HG03039 (cell line): ENCODE measurements around the gene SERTAD1.
"Not testable (repeated sequence)": the region's sequence is repeated elsewhere in the genome, so short reads cannot be mapped to it uniquely, and the experiment has no call there.

Source experiments
- ATAC-seq: cut with Tn5 transposase; IDR thresholded peaks from one replicate; pipeline ENCODE4 v1.9.1; 2021; ENCODE audit warnings: mild to moderate bottlenecking, moderate library complexity; ENCODE audit not compliant: unreplicated experiment

The SERTAD1 gene, protein sequence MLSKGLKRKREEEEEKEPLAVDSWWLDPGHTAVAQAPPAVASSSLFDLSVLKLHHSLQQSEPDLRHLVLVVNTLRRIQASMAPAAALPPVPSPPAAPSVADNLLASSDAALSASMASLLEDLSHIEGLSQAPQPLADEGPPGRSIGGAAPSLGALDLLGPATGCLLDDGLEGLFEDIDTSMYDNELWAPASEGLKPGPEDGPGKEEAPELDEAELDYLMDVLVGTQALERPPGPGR

DNA sequence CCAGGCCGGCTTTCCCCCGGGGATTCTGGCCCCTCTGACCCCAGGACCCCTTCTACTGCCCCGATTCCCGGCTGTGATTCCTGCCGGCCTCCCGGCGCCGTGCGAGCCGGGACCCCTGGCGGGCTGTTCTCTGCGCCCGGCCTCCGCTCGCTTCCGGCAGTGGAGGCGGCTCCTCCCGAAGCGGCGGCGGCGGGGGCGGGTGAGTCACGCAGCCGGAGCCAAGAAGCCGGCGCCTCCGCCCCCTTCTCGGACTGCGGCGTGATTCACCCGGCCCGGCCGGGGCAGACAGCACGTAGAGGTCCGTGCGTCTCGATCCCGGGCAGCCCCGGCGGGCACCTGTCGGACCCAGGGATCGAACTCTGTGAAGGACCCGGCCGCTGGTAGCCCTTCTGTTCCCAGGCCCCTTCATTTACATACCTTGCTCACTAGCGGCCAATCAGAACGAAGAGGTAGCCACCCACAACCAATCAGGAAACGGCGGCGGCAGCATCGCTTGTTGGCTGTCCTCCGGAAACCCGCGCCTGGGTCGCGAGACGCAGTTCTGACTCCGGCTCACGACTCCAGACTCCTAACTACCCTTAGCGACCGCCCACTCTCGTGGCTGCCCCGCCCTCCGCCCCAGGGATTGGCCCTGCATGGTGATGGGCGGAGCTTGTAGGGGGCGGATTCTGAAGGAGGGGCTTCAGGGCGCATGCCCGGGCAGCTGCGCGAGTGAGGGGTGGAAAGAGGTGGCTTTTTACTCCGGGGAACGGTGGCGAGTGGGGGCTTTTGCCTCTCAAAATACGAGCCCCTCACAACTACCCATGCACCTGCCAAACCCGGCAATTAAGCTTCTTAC lies at the start of gene SERTAD1:
Gene SERTAD1, minus strand, starts transcription at position 543 of the 838 bp plus-strand sequence. CDS start 2,446 bp downstream, outside the sequence.
- ATAC-seq: peak; percentile 85

DNA sequence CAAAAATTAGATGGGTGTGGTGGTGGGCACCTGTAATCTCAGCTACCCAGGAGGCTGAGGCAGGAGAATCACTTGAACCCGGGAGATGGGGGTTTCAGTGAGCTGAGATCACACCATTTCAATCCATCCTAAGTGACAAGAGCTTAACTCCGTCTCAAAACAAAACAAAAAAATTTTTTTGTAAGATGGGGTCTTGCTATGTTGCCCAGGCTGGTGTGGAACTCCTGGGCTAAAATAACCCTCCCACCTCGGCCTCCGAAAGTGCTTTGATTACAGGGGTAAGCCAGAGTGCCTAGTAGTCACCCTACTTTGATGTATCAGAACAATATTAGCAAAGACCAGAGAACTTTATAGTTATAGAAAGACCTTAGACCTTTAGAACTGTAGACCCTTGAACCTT lies 48.9 kb upstream of the SERTAD1 start:
- ATAC-seq: no peak

DNA sequence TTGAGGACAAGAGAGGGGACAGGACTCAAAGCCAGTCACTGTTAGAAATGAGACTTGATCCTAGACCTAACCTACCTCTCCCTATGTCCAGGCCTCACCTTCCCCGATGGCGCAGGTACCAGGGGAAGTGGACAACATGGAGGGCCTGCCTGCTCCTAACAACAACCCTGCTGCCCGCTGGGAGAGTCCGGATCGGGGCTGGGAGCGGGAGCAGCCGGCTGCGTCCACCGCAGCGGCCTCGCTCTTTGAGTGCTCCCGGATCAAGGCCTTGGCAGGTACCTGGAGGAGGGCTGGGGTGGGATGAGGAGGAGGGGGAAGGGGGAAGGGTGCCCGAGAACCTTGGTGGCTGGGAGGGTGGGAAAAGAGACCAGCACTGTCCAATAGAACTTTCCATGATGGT lies 46.7 kb upstream of the SERTAD1 start:
- ATAC-seq: no peak

DNA sequence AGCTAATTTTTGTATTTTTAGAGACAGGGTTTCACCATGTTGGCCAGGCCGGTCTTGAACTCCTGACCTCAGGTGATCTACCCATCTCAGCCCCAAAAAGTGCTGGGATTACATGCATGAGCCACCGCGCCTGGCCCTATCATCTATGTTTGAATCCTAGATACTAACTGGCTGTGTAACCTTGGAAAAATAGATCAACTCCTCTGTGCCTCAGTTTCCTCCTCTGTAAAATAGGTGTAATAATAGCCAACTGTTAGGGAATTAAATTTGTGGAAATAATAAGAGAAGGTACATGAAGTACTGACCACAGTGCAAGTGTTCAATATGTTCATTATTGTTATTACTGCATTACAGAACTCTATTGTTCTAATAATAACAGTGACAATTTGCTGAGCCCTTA lies 45.3 kb upstream of the SERTAD1 start:
- no peak for ATAC-seq

DNA sequence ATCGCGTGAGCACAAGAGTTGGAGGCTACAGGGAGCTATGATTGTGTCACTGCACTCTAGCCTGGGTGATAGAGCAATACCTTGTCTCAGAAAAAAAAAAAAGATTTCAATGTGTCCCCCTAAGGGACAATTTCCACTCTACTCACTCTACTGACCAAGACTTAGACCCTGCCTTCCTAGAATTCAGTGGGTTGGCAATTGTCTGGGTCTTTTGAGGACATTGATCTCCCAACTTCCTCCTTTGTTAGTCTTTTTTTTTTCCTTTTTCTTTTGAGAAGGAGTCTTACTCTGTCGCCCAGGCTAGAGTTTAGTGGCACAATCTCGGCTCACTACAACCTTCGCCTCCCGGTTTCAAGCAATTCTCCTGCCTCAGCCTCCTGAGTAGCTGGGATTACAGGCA lies 43.2 kb upstream of the SERTAD1 start:
- ATAC-seq: no peak

DNA sequence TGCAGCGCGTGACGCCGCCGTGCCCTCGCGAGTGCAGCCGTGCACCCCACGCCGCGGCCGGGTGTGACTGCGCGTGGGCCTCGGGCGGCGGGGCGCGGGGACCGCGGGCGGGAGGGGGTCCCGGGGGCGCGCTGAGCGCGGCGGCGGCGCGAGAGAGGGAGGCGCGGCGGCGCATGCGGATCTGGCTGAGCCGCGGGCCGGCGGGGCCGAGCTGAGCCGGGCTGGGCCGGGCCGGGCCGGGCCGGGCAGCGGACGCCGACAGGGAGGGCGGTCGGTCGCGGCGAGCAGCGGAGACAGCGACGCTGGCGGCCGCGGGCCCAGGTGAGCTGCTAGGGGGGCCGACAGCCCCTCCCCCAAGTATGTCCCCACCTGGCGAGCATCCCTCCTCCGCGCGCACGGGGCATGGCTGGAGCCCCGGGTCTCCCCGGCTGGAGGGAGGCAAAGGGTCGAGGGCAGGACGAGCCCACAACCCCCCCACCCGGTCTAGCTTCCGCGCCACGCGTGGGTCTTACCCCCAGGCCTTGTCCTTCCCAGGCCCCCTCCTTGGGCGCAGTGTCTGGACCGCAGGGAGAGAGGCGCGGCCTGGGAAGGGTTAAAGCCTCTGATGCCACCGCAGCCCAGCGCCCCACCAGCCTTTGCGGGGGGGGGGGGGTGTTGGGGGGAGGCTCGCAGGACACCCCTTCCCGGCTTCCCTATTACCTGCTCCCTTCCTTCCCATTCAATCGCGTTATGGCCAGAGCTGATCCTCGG lies 41.4 kb upstream of the SERTAD1 start, which contains the start of gene SPTBN4:
Gene SPTBN4, plus strand, starts transcription at position 17 of the 750 bp plus-strand sequence. CDS start 5,621 bp downstream, outside the sequence.
- ATAC-seq: no peak

DNA sequence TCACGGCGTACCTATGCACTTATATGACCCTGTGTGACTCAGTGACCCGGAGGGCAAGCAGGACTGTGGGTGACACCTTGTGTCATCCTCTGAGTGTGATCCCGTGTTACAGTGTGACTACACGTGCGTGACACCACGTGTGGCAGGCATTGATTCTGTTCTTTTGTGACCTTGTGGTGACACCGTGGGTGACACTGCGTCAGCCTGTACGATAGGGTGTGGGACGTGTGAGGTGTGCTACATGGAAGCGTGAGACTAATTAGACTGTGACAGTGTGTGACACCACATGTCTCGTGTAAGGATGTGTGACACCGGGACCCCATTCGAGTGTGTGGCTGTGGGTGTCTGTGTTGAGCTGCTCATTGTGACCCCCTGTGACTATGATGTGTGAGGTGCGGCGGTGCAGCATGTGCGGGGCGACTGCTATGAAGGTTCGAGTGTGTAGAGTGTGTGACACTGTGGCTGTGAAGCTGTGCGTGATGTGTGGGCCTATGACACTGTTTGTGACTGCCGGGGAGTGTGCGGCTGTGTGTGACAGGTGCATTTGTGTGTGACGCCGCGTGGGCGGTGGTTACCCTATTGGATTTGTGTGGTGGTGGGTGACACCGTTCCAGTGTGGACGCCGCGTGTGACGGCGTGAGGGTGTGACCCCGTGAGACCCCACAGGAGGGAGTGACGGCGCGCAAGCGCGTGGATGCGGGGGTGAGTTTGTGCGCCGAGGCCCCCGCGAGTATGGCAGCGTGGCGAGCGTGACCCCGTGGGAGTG lies 40.6 kb upstream of the SERTAD1 start:
- ATAC-seq: no peak

DNA sequence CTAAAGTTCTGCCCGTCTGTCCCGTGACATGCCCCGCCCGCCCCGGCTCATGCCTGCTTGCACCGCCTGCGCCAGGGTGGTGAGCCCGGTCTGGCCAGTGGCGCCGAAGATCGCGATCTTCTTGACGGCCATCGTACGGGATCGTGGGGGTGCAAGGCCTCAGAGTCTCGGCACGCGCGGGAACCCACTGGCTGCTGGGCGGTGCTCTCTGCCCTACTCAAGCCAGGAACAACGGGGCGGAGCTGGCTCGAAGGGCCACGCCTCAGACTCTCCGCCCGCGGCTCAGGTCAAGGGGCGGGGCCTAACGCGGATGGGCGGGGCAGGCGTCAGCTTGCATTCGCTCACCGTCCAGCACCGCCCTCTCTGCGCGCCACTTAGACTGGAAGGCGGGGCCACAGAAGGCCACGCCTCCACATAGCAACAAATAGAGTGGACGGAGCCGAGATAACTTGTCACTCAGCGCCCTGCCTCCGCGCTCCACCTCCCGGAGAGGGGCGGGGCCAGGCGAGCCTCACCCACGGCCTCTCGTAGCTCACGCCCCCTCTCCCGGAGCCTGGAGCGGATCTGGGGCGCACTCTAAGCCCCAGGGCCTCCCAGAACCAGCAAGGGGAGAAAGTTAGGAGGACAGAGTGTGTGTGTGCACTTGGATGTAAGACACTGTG lies 39.9 kb upstream of the SERTAD1 start, which contains the start of gene BLVRB:
Gene BLVRB, minus strand, starts transcription at position 189 of the 662 bp plus-strand sequence. Its CDS starts 57 bp downstream, at position 132.
- peak; percentile 77 for ATAC-seq

DNA sequence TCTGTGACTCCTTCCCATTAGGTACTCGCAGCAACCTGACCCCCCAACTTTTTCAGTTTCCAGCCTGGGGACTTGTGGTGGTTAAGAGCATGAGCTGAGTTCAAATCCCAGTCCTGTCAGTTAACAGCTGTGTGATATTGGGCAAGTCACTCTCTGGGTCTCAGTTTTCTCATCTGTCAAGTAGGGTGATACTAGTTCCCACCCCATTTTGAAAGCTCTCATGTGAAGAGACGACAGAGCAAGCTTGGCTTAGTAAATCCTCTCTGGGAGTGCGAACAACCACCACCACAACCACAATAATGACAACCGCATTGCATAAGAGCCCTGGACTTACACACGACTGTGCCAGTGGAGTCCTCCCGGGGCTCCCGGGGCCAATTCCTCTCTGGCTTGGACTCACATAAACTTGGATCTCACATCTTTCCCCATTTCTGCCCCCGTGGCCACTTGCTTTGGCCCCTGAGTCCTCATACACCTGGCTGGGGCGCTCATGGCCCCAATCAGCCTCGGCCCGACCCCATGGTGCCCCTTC lies 39.3 kb upstream of the SERTAD1 start:
- ATAC-seq: no peak

DNA sequence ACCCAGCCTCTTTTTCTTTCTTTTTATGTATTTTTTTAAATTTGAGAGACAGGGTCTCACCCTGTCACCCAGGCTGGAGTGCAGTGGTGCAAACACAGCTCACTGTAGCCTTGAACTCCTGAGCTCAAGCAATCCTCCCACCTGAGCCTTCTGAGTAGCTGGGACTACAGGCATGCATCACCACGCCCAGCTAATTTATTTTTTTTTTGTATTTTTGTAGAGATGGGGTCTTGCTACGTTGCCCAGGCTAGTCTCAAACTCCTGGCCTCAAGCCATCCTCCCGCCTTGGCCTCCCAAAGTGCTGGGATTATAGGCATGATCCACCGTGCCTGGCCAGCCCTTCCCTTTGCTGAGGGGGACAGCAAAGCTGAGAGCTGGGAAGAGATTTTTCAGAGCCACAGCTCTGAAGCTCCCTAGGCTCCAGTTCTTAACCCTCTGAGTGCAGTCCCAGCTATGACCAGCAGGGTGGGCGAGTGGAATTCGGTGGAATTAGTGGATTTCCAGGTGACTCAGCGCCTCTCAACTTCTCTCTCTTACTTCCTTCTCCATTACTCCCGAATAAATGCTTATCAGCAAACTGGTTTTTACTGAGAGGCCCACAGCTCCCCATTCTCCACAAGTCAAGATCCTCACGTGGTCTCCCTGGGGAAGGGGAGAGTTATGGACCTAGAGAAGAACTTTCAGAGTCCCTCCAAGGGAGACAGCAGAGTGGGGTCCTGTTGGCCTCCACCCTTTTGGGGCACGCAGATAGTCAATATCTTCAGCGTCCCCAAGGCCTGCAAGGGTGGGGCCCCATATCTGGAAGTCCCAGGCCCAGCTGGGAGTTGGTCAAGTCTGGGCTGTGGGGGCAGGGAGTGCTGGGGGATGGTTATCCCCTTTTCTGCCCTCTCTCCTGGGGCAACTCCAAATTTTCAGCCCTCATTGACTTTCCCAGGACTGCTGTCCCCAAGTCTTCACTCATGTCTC lies 38.5 kb upstream of the SERTAD1 start:
- no peak for ATAC-seq

DNA sequence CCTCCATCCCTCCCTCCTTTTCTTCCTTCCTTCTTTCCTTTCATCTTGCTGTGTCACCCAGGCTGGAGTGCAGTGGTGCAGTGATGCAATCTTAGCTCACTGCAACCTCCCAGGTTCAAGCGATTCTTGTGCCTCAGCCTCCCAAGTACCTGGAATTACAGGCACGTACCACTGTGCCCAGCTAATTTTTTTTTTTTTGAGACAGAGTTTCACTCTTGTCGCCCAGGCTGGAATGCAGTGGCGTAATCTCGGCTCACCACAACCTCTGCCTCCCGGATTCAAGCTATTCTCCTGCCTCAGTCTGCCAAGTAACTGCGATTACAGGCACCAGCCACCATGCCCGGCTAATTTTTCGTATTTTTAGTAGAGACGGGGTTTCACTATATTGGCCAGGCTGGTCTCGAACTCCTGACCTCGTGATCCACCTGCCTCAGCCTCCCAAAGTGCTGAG lies 37.8 kb upstream of the SERTAD1 start:
- not testable (repeated sequence) for ATAC-seq

DNA sequence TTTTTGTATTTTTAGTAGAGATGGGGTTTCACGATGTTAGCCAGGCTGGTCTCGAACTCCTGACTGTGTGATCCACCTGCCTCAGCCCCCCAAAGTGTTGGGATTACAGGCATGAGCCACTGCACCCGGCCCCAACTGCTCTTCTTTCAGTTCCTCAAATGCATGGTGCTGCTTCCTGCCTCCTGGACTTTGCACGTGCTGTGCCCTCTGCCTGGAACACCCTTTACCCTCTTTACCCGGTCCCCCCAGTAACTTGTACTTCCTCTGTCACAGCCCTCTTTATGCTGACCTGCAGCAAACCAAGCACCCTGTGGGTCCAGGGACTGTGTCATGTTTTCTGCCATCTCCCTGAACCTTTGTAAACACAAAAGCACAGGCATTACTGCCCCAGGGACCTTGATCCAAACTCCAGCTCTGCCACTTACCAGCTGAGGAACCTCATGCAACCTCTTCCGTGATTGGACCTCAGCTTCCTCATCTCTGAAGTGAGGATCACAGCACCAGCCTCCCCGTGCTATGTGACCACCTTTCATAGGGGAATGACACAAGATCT lies 36.0 kb upstream of the SERTAD1 start:
- no peak for ATAC-seq

DNA sequence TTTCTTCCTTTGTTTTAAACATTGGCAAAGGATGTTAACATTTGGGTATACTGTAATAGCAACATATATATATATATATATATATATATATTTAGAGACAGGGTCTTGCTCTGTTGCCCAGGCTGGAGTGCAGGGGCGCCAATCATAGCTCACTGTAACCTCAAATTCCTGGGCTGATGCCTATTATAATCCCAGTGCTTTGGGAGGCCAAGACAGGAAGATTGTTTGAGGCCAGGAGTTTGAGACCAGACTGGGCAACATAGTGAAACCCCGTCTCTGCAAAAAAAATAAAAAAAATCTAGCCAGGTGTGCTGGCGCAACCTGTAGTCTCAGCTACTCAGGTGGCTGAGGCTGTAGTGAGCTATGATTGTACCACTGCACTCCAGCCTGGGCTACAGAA lies 34.4 kb upstream of the SERTAD1 start:
- no peak for ATAC-seq

DNA sequence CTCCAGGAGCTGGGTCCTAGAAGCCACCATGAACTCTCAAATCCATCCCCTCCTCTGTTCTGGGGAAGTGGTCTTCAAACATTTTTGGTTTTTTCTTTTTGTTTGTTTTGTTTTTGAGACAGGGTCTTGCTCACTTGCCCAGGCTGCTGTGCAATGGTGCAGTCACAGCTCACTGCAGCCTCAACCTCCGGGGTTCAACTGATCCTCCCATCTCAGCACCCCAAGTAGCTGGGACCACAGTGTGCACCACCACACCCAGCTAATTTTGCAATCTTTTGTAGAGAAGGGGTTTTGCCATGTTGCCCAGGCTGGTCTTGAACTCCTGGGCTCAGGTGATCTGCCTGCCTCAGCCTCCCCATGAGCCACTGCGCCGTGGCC lies 32.8 kb upstream of the SERTAD1 start:
- no peak for ATAC-seq

DNA sequence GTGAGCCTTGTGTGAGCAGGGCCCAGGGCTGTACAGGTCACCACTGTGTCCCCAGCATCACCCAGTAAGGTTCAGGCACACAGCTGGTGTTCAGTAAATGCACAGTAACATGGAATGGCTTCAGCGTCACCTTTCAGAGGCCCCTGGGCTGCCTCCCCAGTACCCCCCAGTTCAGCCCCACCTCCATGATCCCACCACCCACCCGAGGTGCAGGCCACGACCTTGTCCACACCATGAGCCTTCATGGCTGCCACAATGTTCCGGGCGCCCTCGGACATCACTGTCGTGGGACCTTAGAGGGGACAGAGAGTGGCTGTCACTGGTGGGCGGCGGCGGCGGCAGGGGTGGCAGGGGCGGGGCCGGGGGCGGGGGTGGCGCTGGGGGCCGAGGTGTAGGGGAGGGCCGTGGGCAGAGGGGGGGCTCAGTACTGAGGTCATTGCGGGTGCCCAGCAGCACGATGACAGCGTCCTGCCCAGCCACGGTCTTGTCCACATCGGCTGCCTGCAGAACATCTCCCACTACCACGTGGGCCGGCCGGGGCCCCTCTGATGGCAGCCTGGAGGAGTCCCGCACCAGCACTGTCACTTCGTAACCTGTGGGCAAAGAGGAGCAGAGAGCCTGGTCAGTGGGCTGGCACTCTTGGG lies 32.3 kb upstream of the SERTAD1 start:
- ATAC-seq: no peak

DNA sequence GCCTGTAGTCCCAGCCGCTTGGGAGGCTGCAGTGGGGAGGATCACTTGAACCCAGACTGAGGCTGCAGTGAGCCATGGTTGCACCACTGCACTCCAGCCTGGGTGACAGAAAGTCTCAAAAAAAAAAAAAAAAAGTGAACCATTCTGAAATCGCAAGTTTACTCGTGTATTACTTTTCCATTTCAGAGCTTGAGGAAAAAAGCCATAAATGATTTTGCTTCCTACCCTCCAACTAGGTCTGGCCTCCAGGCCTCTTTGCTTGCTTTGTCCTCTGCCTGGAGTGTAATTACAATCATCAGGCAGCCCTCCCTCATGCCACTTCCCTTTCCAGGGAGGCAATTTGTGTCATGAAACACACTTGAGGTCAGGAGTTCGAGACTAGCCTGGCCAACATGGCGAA lies 31.3 kb upstream of the SERTAD1 start:
- ATAC-seq: no peak

DNA sequence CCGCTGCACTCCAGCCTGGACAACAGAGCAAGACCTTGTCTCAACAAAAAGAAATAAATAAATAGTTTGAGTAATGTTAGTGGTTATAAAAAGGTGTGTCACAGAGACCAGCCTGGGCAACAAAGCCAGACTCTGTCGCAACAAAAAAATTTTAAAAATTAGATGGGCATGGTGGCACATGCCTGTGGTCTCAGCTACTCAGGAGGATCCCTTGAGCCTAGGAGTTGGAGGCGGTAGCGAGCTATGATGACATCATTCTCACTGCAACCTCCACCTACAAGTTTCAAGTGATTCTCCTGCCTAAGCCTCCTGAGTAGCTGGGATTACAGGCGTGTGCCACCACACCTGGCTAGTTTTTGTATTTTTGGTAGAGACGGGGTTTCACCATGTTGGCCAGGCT lies 28.2 kb upstream of the SERTAD1 start:
- ATAC-seq: not testable (repeated sequence)
